Keratinocyte (primary cell): ENCODE data around the gene MN1. TPM values are rescaled to one million over a fixed set of nuclear protein-coding genes. Genes with fewer than 3 reads are reported as not detected.

Experiments used
- DNase-seq: peaks from one replicate; pipeline ENCODE4 v3.0.0-alpha.2; 2011; ENCODE audit warnings: low read depth, missing footprints, low spot score
- FAIRE-seq: peaks from 2 replicates; lab custom pipeline; 2011; peaks lifted over from hg19 to GRCh38; lab: Jason Lieb, UNC
- H2AFZ ChIP-seq: 2 replicates; pipeline ENCODE4 v1.6.0; 2012; ENCODE audit warnings: low read length, control low read depth, inconsistent platforms; ENCODE audit not compliant: control insufficient read depth
- H3K27ac ChIP-seq: 2 replicates; pipeline ENCODE4 v1.5.1; 2011; ENCODE audit warnings: low read length; ENCODE audit not compliant: control insufficient read depth, insufficient read depth
- H3K27me3 ChIP-seq: 3 replicates; pipeline ENCODE4 v1.6.0; 2011; ENCODE audit warnings: low read length; ENCODE audit not compliant: control insufficient read depth, insufficient read depth; ENCODE audit errors: extremely low read depth
- H3K36me3 ChIP-seq, 2 experiments: 2 replicates in 1 of 2; 3 replicates in 1 of 2; pipeline ENCODE4 v1.5.1; 2011; ENCODE audit warnings: low read length in 2 of 2, mild to moderate bottlenecking in 1 of 2; ENCODE audit not compliant: control insufficient read depth in 2 of 2, insufficient read depth in 2 of 2; ENCODE audit errors: extremely low read depth in 1 of 2
- H3K4me1 ChIP-seq: 3 replicates; pipeline ENCODE4 v1.5.1; 2011; ENCODE audit warnings: low read length; ENCODE audit not compliant: control insufficient read depth, insufficient read depth; ENCODE audit errors: extremely low read depth
- H3K4me2 ChIP-seq: 3 replicates; pipeline ENCODE4 v1.6.0; 2011; ENCODE audit warnings: low read depth, low read length; ENCODE audit not compliant: control insufficient read depth, insufficient read depth; ENCODE audit errors: extremely low read depth
- H3K4me3 ChIP-seq, 3 experiments: fragments of 200-600 bp in 1 of 3; sonication (generic) in 1 of 3; 2 replicates in 2 of 3; 3 replicates in 1 of 3; pipeline ENCODE4 v1.5.1; 2011 to 2016; ENCODE audit warnings: low read length in 3 of 3, mild to moderate bottlenecking in 3 of 3, control low read depth in 2 of 3, inconsistent platforms in 1 of 3, low read depth in 1 of 3, mixed read lengths in 1 of 3, mixed run types in 1 of 3, moderate library complexity in 1 of 3; ENCODE audit not compliant: control insufficient read depth in 2 of 3, insufficient read depth in 2 of 3; ENCODE audit errors: extremely low read depth in 1 of 3
- H3K79me2 ChIP-seq: 2 replicates; pipeline ENCODE4 v1.6.0; 2012; ENCODE audit warnings: low read length; ENCODE audit not compliant: control insufficient read depth, insufficient read depth
- H3K9ac ChIP-seq: 3 replicates; pipeline ENCODE4 v1.6.0; 2011; ENCODE audit warnings: low read length; ENCODE audit not compliant: control insufficient read depth, insufficient read depth; ENCODE audit errors: extremely low read depth
- H3K9me1 ChIP-seq: 3 replicates; pipeline ENCODE4 v1.6.0; 2011; ENCODE audit warnings: low read length; ENCODE audit not compliant: control insufficient read depth, insufficient read depth; ENCODE audit errors: extremely low read depth
- H3K9me3 ChIP-seq: 2 replicates; pipeline ENCODE4 v1.5.1; 2012; ENCODE audit warnings: low read depth, low read length; ENCODE audit not compliant: control insufficient read depth
- H4K20me1 ChIP-seq: 3 replicates; pipeline ENCODE4 v1.6.0; 2011; ENCODE audit warnings: low read length; ENCODE audit not compliant: control insufficient read depth, insufficient read depth; ENCODE audit errors: extremely low read depth
- EZH2 ChIP-seq: IDR thresholded peaks from one replicate; pipeline ENCODE4 v1.6.1; 2012; ENCODE audit warnings: inconsistent platforms, mild to moderate bottlenecking, low read length, moderate library complexity
- dilution Hi-C: fragments of 300-500 bp; cut with MboI; formaldehyde crosslinking; loops from one replicate; pipeline ENCODE4 v1.7.0; 2020; ENCODE audit warnings: low sequenced_read_pairs; ENCODE audit not compliant: extremely low pct_ligation_motif_present
- polyA plus RNA-seq, 5 experiments: library from polyadenylated mRNA; depleted of rRNA in 3 of 5; stranded (reverse) in 3 of 5; stranded (forward) in 1 of 5; unstranded in 1 of 5; fragments of >200 nt; gene quantifications; 1 replicate in 1 of 5; 2 replicates in 3 of 5; 3 replicates in 1 of 5; pipeline versions ENCODE4 v1.2.1 to v1.2.3, GENCODE V29; 2011 to 2012; ENCODE audit warnings: missing spikeins in 2 of 5, low read depth in 1 of 5, low replicate concordance in 1 of 5
- TF ChIP-seq, protein P1 (sequence below), 3 experiments: IDR thresholded peaks in 1 of 3; conservative IDR thresholded peaks in 1 of 3; optimal IDR thresholded peaks in 1 of 3; 2 replicates in 2 of 3; 3 replicates in 1 of 3; pipeline versions ENCODE3 to v1.5.1; 2011; ENCODE audit warnings: low read length in 3 of 3, mild to moderate bottlenecking in 3 of 3, moderate library complexity in 2 of 3, control low read depth in 1 of 3, inconsistent platforms in 1 of 3; ENCODE audit not compliant: insufficient read depth in 2 of 3; ENCODE audit errors: extremely low read depth in 1 of 3

MN1 gene
- polyA plus RNA-seq, 1 donor (not counting 4 experiments of a cell fraction or from before 2014, with no cell fraction given): 2.2 TPM

DNA sequence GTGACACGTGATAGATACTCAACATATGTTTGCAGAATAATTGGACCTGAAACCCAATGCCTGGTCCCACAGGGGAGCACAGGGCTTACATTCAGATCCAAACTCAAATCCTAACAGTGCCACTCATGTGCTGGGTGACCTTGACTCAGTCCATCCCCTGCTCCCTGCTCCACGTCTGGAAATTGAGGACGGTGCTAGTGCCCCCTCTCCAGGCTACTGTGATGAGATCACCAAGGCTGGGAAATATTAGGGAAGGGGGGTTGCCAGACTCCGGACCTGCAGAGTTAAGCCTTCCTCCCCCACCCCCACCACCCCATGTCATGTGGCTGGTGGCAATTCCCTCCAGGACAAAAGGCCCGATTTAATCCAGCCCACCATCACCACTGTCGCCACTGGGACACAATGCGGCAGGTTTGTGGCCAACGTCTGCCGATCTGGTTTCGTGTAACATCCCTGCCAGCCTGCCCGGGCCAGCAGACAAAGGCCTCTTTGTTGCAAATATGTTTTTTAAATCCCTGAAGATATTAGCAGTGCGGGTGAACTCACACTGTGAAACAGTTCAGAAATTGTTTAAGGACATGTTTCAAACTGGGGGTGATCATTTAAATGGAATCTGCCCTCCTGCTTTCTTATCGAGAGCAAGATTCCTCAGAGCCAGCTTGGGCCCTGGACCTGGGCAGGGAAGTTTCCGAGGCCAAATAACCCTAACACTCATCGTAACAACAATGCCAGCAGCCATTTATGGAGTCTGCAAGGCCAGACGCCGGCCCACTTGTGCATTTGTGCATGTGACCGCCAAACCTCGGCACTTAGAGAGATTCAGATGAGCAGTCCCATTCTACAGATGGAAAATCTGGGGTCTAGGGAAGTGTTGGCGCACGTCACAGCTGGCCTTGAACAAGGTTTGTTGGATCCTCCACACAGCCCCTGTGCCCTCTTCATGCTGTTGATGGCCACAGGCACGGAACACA is 19.6 kb upstream of the MN1 start:
- no peaks in the 10 kb centered on the region for H3K36me3 ChIP-seq
- no peak for FAIRE-seq
- H3K27me3 ChIP-seq: no peaks in the 10 kb centered on the region
- DNase-seq: no peak
- dilution Hi-C loops: no loop called here
- no peak overlapping the region for H3K27ac ChIP-seq
- H3K4me3 ChIP-seq: no peak overlapping the region
- H2AFZ ChIP-seq: no peak overlapping the region
- H3K79me2 ChIP-seq: no peaks in the 10 kb centered on the region
- H3K9ac ChIP-seq: no peak overlapping the region
- no peaks in the 10 kb centered on the region for H4K20me1 ChIP-seq
- TF ChIP-seq, protein P1, sequence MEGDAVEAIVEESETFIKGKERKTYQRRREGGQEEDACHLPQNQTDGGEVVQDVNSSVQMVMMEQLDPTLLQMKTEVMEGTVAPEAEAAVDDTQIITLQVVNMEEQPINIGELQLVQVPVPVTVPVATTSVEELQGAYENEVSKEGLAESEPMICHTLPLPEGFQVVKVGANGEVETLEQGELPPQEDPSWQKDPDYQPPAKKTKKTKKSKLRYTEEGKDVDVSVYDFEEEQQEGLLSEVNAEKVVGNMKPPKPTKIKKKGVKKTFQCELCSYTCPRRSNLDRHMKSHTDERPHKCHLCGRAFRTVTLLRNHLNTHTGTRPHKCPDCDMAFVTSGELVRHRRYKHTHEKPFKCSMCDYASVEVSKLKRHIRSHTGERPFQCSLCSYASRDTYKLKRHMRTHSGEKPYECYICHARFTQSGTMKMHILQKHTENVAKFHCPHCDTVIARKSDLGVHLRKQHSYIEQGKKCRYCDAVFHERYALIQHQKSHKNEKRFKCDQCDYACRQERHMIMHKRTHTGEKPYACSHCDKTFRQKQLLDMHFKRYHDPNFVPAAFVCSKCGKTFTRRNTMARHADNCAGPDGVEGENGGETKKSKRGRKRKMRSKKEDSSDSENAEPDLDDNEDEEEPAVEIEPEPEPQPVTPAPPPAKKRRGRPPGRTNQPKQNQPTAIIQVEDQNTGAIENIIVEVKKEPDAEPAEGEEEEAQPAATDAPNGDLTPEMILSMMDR (optimal IDR thresholded peaks at IDR 0.05 in 1 of 3, IDR thresholded peaks at IDR 0.05 in 1 of 3, conservative IDR thresholded peaks at IDR 0.05 in 1 of 3; ENCODE audit: extremely low read depth in 1 of 3, insufficient read depth in 2 of 3, low read length in 3 of 3): no peak
- no peak for TF ChIP-seq EZH2
- no peak overlapping the region for H3K4me2 ChIP-seq
- no peaks in the 10 kb centered on the region for H3K9me1 ChIP-seq
- no peaks in the 10 kb centered on the region for H3K4me1 ChIP-seq
- H3K9me3 ChIP-seq: no peaks in the 10 kb centered on the region

DNA sequence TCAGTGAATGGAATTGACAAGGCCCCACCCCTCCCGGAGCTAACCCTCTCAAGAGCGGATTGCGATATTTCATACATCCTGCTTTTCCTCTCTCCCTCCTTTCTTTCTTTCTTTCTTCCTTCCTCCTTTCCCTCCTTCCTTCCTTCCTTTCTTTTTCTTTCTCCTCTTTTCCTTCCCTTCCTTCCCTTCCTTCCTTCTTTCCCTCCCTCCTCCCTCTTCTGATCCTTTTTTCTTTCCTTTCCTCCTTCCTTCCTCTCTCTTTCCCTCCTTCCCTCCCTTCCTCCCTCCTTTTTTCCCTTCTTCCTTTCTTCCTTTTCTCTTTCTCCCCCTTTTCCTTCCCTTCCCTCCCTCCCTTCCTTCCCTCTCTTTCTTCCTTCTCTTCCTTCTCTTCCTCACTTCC is 15.0 kb upstream of the MN1 start:
- FAIRE-seq (no peak), DNase-seq (no peak)
- Histone ChIP-seq H3K79me2 (no peaks in the 10 kb centered on the region), H3K4me2 (no peak overlapping the region), H4K20me1 (no peaks in the 10 kb centered on the region), H3K4me3 (no peak overlapping the region), H3K27ac (no peak overlapping the region), H3K4me1 (no peaks in the 10 kb centered on the region), H3K9ac (no peak overlapping the region), H3K9me3 (no peaks in the 10 kb centered on the region), H3K9me1 (no peaks in the 10 kb centered on the region), H3K27me3 (no peaks in the 10 kb centered on the region), H2AFZ (no peak overlapping the region), H3K36me3 (no peaks in the 10 kb centered on the region)
- dilution Hi-C loops: no loop called here
- TF ChIP-seq, protein P1 (optimal IDR thresholded peaks at IDR 0.05 in 1 of 3, IDR thresholded peaks at IDR 0.05 in 1 of 3, conservative IDR thresholded peaks at IDR 0.05 in 1 of 3; ENCODE audit: extremely low read depth in 1 of 3, insufficient read depth in 2 of 3, low read length in 3 of 3): no peak
- TF ChIP-seq EZH2: no peak
